SK-N-SH treated with all-trans-retinoic acid at 6 μM for 48 hours (cell line): ENCODE results near the gene ADAP1.

ENCODE experiments used
- GLIS3 ChIP-seq: fragments of 250-450 bp; sonication (Bioruptor Pico); IDR thresholded peaks from 2 replicates; pipeline ENCODE4 v1.5.0; 2020; ENCODE audit warnings: mild to moderate bottlenecking, moderate library complexity
- PATZ1 ChIP-seq: fragments of 250-450 bp; sonication (Bioruptor Pico); IDR thresholded peaks from 2 replicates; pipeline ENCODE4 v1.8.0; 2020; ENCODE audit warnings: mild to moderate bottlenecking, moderate library complexity, borderline replicate concordance
- TCF4 ChIP-seq: fragments of 250-450 bp; sonication (Bioruptor Pico); IDR thresholded peaks from 2 replicates; pipeline ENCODE4 v1.8.0; 2021; ENCODE audit warnings: mild to moderate bottlenecking, moderate library complexity, borderline replicate concordance
- ZC3H10 ChIP-seq: fragments of 250-450 bp; sonication (Bioruptor Pico); IDR thresholded peaks from 2 replicates; pipeline ENCODE4 v1.5.1; 2021; ENCODE audit warnings: mild to moderate bottlenecking, moderate library complexity
- ZFP3 ChIP-seq: fragments of 250-450 bp; sonication (Bioruptor Pico); IDR thresholded peaks from 2 replicates; pipeline ENCODE4 v1.5.0; 2020; ENCODE audit warnings: mild to moderate bottlenecking, moderate library complexity

- TF ChIP-seq ZC3H10 (CRISPR knock-in tag) (no peak), TCF4 (CRISPR knock-in tag) (no peak), ZFP3 (CRISPR knock-in tag) (no peak), PATZ1 (CRISPR knock-in tag) (no peak), GLIS3 (CRISPR knock-in tag) (no peak)
Observed at GRCh38 chr7:952548-953441, 1.7 kb downstream of the ADAP1 start.
